Adrenal gland (tissue), 5 donors: Measurements from ENCODE around the gene MYL7.

Experiments used
- CTCF ChIP-seq, 6 experiments: fragments of 450-650 bp in 4 of 6; fragments of 200-600 bp in 2 of 6; sonication (generic) in 1 of 6; IDR thresholded peaks; 1 replicate in 5 of 6; 2 replicates in 1 of 6; pipeline versions ENCODE4 v1.5.1 to v1.8.0; 2016 to 2021; ENCODE audit warnings: antibody characterized with exemption in 6 of 6, mild to moderate bottlenecking in 2 of 6, moderate library complexity in 1 of 6
- POLR2A ChIP-seq, 2 donors: fragments of 450-650 bp; IDR thresholded peaks; one replicate each; pipeline ENCODE4 v1.6.1; 2017; ENCODE audit warnings: antibody characterized with exemption in 2 of 2, mild to moderate bottlenecking in 2 of 2, moderate library complexity in 1 of 2
- donor health status: DM: no; HTN: no; CAD: no.

DNA sequence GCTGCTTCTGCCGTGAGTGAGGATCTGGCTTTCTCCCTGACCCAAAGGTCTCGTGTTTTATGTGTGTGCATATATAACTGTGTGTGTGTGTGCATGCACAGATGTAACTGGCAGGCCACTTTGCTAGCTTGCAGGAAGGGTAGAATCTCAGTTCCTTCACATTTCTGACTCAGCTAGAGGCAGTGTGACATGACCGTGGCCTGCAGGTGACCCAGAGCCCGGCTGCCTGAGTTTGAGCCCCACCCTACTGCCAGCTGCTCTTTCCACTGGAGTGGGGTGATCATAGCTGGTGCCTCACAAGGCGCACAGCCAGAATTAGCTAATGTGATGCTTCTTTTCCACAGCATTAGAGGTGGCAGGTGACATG, 9.3 kb upstream of the MYL7 start:
- no peak for TF ChIP-seq CTCF (IDR thresholded peaks at IDR 0.05)
- TF ChIP-seq POLR2A (IDR thresholded peaks at IDR 0.05): no peak
